Stimulated activated CD4-positive, alpha-beta T cell treated with anti-CD3 and anti-CD28 coated beads, Interleukin-1b, Interleukin-23, amount 100 ng/mL, for 48 hours (primary cell): ENCODE results near the gene BATF3.
"Not testable (repeated sequence)": the region's sequence is repeated elsewhere in the genome, so short reads cannot be mapped to it uniquely, and the experiment has no call there.

Experiments used
- DNase-seq: peaks from one replicate; pipeline ENCODE4 v3.0.0-alpha.2; 2020

BATF3 gene

GRCh38 chr1:212683357-212683722, 16.3 kb downstream of the BATF3 start:
- DNase-seq, result peak; percentile 72

- DNase-seq, result no peak
Measured at GRCh38 chr1:212680680-212681389, 18.8 kb downstream of the BATF3 start.

- peak; percentile 58 for DNase-seq
Measured at GRCh38 chr1:212678456-212679410, 20.9 kb downstream of the BATF3 start.

DNA sequence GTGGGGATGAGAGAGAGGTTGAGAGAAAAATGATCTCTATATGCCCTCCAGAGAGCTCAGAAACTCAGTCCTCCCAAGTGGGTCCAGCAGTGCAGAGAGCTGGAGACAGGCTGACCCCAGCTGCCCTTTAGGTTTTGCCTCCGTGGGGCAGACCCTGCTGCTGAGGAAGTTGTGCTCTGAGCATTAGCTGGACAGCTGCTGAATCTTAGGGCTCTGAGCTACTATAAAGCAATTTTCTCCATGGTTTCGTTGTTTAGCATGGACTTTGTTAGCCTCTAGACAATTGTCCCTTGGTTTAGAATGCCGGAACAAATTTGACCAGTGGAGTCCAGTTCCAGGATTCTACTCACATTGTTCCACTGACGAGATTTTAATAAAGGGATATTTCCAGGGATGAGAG, 22.1 kb downstream of the BATF3 start:
- no peak for DNase-seq

DNA sequence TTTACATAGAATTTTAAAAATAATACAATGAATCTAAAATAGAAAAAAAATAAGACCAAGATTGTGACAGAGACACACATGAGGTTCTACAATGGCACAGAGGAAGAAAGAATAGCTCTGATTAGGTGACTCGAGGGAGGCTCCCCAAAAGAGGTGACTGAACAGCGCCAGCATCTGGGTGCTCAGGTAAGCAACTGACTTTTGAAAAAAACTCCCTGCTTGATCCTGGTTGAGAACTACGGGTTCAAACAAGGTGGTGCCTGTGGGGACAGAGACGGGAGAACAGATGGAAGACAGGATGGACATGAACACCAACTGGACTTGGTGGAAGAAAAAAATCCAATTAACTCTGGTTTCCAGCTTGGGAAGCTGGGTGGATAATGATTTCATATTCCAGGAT, 22.5 kb downstream of the BATF3 start:
- no peak for DNase-seq

- DNase-seq, result no peak
Measured at GRCh38 chr1:212675675-212676074, 24.0 kb downstream of the BATF3 start.

GRCh38 chr1:212674872-212675271, 24.8 kb downstream of the BATF3 start:
- DNase-seq, result no peak

- no peak for DNase-seq
Measured at GRCh38 chr1:212671342-212672031, 28.2 kb downstream of the BATF3 start.

DNA sequence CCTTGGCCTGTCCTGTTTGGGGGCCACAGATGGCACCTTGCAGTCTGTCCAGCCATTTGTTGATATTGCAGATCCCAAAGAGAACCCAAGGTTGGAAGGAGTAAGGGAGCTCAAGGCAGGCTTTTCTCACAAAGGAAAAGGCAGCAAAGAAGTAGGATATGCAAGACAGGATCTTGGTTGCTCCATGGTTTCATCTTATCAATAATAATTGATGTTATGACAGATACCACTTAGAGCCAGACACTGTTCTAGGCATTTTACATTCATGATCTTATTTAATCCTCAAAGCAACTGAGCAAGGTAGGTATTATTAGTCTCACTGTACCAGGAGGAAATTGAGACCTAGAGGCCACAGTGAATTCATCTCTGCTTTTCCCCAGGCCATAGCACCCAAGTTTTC, 28.8 kb downstream of the BATF3 start:
- no peak for DNase-seq

- DNase-seq, result no peak
Measured at GRCh38 chr1:212670301-212670700, 29.3 kb downstream of the BATF3 start.

- no peak for DNase-seq
Measured at GRCh38 chr1:212669600-212669999, 30.0 kb downstream of the BATF3 start.

DNA sequence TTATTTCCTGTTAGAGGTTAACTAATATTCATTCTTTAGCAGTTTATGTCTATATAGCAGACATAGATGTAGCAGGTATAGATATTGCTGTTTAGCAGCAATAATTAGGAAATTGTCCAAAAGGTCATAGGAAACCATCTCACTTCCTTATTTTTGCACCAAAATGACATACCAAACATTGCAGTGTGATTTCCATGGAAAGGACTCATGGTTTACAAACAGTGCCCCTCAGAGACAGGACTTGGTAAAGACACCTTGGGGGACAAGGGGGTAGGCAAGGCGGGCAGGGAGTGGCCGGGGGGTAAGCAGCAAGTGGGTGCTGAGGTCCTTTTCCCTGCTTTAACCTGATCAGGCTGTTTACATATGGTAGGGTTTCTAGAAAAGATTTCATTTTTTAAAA, 30.5 kb downstream of the BATF3 start:
- DNase-seq, result no peak

DNA sequence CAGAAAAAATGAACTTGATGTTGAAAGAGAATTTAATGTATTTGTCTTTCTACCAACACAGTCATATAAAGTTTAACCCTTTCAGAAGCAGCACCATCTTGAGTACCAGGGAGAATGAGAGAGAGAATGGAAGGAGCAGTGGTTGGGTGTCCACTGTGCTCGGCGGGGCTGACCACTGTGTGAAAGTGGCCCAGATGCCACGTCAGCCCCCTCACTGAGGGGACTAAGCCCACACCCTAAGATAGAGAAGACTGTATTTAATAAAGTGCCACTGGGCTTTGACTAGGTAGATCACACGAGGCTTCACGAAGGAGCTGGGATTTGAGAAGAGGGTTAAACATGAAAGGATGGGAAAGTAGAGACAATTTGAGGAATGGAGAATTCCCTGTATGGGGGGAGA, 31.2 kb downstream of the BATF3 start:
- DNase-seq, result no peak

GRCh38 chr1:212667223-212668139, 32.2 kb downstream of the BATF3 start:
- DNase-seq, result no peak

GRCh38 chr1:212666116-212666775, 33.4 kb downstream of the BATF3 start:
- no peak for DNase-seq

DNA sequence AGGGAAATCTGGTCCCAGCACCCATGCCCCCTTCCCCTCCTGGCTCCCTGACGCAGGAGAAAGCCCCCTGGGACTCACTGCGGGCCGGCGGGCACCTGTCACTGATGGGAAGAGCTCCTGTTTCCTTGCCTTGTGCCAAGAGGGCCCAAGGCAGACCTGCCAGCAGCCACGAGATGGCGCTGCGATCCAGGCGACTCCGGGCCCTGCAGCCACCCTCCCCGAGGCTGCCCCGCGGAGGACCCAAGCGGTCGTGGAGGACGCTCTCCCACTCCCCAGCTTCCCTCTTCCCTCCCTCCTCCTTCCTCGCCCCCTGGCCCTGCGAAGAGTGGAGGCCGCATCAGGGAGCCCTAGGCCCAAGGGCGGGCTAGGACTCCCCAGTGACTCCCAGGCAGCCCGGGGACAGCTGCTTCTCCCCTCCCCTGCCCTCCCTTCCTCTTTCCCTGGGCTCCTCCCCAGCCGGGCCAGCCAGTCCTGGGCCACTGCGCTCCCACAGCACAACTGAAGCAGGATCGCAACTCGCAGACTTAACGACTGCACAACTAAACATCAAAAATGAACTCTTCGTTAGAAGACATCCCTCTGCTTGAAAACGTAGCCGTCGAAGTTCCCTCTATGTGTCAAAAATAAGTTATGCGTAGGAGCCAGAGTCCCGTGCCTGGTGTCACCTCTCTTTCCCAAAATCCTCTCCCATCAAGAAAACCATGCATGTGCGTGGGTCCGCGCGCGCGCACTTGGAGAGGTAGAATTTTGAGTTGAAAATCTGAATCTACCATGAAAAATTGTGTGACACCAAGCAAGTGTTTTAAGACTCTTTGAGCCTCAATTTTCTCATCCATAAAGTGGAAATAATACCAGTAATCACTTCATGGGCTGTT, 34.2 kb downstream of the BATF3 start:
- peak; percentile 82 for DNase-seq

DNA sequence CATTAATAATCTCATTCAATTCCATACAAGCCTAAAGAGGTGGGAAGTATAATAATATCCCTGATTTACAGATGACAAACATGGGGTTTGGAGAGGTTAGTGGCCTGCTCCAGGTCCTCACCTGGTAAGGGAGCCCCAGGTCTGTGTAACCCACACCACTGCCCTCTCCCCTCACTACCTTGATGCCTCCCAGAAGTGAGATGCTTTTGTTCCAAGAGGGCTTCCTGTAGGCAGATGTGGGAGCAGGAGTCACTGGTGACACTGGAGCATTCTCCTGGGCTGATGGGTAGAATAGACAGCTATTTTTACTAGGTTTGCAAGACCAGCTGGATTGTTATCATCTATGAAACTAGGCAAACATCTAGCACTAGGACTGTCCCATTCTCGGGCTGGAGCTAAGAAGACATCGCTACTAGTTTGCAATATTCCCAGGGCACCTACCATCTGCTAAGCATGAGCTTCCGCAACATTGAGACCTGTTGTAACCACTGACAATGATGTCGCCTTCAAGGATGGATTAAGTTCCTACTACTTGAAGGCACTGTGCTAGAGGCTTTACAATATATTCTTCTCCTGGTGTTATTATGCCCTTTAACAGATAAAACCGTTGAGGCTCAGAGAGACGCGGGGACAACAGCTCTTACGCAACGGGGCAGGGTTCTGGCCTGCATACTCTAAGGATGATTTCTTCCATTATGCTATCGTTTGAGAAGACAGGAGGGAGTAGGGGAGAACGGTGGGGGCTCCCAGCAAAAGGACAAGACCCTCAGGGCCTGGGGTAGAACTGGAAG, 35.0 kb downstream of the BATF3 start:
- no peak for DNase-seq

GRCh38 chr1:212658250-212658649, 41.4 kb downstream of the BATF3 start:
- DNase-seq, result not testable (repeated sequence)

DNA sequence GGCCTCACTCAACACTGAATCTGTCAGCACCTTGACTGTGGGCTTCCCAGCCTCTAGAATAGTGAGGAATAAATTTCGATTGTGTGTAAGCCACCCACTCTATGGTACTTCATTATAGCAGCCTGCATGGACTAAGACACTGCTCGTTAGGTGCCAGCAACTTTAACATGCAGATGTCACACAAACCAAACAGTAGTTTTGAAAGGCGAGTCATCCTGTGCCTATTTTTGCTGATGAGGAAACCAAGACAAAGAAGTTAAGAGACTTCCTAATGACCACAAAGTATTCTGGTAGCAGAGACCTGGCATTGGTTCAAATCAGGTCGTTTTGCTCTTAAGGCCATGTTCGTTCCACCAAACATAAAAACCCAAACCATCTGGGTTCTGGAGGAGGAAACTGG, 42.9 kb downstream of the BATF3 start:
- no peak for DNase-seq
